CD4-positive, alpha-beta T cell treated with Interleukin-6 at 100 ng/mL for 8 hours (primary cell): ENCODE measurements around the gene DOCK7.
"Not testable (repeated sequence)": the region's sequence is repeated elsewhere in the genome, so short reads cannot be mapped to it uniquely, and the experiment has no call there.

Source experiments
- DNase-seq: peaks from one replicate; pipeline ENCODE4 v3.0.0-alpha.2; 2020; ENCODE audit warnings: mixed read lengths, low spot score

The DOCK7 gene

GRCh38 chr1:62612770-62613169 lies 75.4 kb downstream of the DOCK7 start:
- no peak for DNase-seq

DNA sequence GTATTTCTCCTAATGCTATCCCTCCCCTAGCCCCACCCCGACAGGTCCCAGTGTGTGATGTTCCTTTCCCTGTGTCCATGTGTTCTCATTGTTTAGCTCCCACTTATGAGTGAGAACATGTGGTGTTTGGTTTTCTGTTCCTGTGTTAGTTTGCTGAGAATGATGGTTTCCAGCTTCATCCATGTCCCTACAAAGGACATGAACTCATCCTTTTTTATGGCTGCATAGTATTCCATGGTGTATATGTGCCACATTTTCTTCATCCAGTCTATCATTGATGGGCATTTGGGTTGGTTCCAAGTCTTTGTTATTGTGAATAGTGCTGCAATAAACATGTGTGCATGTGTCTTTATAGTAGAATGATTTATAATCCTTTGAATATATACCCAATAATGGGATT lies 77.6 kb downstream of the DOCK7 start:
- DNase-seq = not testable (repeated sequence)

GRCh38 chr1:62608905-62609304 lies 79.3 kb downstream of the DOCK7 start:
- DNase-seq = no peak

GRCh38 chr1:62601457-62601856 lies 86.7 kb downstream of the DOCK7 start:
- no peak for DNase-seq

GRCh38 chr1:62599044-62599443 lies 89.1 kb downstream of the DOCK7 start:
- DNase-seq = no peak

GRCh38 chr1:62597281-62597680 lies 90.9 kb downstream of the DOCK7 start, which contains the start of gene ANGPTL3:
Gene ANGPTL3 (plus strand): TSS chr1:62597520. CDS start chr1:62597567, 47 bp downstream.
- no peak for DNase-seq

DNA sequence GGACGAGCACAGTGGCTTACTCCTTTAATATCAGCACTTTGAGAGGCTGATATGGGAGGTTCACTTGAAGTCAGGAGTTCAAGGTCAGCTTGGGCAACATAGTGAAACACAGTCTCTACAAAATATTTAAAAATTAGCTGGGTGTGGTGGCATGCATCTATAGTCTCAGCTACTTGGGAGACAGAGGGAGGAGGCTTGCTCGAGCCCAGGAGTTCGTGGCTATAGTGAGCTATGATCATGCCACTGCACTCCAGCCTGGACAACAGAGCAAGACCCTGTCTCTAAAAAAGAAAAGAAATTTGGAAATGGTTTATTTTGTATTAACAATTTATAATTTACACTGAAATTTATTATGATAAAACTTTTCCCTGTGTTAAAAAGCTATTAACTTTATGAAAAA lies 92.5 kb downstream of the DOCK7 start:
- no peak for DNase-seq

GRCh38 chr1:62593825-62594394 lies 94.3 kb downstream of the DOCK7 start:
- no peak for DNase-seq

DNA sequence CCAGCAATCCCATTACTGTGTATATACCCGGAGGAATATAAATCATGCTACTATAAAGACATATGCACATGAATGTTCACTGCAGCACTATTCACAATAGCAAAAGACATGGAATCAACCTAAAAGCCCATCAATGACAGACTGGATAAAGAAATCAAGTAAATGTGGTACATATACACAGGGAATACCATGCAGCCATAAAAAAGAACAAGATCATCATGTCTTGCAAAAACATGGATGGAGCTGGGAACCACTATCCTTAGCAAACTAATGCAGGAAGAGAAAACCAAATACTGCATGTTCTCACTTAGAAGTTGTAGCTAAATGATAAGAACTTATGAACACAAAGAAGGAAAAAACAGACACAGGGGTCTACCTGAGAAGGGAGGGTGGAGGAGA lies 97.2 kb downstream of the DOCK7 start:
- no peak for DNase-seq

DNA sequence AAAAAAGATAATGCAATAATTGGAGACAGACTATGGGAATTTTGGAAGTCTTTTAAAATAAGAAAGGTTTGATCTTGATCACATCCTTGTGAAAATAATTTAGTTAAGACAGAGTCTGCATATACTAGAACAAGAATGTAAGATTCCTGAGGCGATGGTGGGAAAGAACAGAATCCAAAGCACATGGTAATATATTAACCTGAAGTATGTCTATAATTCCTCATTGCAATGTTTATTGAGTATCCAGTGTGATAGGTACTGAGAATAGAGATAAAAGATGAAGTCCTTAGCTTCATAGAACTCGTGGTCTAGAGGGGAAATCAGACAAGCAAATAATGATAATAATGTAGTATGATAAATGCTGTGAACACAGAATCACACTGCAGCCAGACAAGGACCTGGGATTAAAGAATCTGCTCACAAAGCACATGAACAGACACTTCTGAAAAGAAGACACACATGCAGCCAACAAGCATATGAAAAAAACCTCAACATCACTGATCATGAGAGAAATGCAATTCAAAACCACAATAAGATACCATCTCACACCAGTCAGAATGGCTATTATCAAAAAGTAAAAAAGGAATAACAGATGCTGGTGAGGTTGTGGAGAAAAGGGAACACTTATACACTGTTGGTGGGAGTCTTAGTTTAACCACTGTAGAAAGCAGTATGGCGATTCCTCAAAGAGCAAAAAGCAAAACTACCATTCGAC lies 97.8 kb downstream of the DOCK7 start:
- DNase-seq = no peak

DNA sequence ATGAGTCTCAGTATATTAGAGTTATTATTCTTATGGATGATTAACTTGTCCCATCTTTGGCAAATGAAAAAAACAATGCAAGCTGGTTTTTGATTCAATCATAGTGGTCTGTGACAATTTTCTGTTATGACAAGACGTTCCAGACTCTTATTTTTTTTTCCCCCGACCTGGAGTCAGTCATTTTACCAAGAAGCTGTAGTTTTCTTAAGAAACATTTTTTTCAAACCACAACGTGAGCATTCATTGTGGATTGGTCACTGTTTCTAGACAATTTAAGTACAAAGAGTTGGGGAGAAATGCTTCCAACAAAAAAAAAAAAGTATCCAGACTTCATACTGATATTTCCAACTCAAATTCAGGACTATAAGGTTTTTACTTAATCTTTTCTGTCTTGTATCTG lies 98.9 kb downstream of the DOCK7 start:
- DNase-seq = no peak

DNA sequence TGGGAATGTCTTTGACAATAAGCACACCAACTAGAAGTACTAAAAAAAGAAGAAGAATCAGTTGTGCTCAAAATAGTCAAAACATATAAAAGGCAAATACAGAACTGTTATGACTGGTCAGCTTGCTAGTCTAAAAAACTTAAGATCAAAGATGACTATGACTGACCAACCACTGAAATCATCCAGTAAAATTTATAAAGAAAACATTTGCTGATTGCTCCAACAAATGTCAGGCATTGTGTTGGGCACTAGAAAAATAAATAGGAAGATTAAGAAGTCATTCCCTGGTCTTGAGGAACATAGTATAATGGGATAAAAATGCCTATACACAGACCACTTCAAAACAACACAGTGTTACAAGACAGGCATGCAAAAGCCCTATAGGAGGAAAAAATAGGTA lies 100.2 kb downstream of the DOCK7 start:
- no peak for DNase-seq

DNA sequence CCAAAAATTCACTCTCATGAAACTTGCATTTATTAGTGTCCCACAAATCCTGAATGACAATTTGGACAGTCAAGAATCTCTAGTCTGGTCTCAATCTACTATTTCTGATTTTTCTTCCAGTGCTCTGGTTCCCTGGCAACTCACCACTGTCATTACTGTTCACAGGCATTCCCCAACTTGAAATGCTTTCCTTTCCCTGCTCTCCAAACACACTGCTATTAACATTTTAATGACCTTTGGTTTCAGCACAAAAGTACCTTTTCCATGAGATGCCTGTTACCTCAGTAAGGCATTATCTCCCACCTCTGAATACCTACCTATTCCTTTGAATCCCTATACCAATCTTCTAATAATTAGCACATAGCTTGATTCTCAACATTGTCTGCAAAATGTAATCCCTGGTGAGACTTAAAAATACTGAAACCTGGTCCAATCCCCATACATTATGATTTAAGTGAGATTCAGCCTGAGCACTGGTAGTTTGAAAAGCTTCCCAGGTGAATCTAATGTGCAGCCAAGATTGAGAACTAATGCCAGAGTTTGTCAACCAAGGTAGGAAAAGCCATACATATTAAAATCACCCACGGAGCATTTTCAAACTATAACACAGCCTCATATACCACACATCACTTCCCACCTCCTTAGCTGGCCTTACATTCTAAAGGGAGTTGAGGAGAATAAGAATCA lies 102.6 kb downstream of the DOCK7 start:
- DNase-seq = no peak

DNA sequence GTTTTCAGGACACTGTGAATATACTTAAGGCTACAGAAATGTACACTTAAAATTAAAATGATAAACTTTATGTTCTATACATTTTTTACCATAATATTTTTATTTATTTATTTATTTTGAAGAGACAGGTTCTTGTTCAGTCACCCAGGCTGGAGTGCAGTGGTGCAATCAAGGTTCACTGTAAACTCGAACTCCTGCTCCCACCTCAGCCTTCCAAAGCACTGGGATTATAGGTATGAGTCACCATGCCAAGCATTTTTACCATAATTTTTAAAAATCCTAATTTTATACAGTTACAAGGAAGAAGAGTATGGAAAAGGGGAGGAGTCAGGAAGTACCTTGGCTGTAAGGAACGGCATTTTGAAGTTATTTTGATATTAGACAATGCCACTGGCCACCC lies 114.5 kb downstream of the DOCK7 start:
- DNase-seq = no peak

DNA sequence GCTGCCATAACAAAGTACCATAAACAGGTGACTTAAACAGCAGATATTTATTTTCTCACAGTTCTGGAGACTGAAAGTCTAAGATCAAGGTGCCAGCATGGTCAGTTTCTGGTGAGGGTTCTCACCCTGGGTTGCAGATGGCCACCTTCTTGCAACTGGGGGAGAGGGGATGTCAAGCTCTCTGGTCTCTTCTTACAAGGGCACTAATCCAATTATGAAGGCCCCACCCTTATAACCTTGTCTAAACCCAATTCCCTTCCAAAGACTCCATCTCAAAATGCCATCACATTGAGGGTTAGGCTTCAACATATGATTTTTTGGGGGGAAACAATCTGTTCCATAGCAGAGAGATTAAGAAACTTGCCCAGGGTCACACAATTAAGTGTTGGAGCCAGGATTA lies 115.7 kb downstream of the DOCK7 start:
- no peak for DNase-seq

DNA sequence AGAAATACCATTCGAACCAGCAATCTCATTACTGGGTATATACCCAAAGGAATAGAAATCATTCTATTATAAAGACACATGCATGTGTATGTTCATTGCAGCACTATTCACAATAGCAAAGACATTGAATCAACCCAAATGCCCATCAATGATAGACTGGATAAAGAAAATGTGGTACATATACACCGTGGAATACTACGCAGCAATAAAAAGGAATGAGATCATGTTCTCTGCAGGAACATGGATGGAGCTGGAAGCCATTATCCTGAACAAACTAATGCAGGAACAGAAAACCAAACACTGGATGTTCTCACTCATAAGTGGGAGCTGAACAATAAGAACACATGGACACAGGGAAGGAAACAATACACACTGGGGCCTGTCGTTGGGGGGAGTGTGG lies 116.7 kb downstream of the DOCK7 start:
- DNase-seq = not testable (repeated sequence)

DNA sequence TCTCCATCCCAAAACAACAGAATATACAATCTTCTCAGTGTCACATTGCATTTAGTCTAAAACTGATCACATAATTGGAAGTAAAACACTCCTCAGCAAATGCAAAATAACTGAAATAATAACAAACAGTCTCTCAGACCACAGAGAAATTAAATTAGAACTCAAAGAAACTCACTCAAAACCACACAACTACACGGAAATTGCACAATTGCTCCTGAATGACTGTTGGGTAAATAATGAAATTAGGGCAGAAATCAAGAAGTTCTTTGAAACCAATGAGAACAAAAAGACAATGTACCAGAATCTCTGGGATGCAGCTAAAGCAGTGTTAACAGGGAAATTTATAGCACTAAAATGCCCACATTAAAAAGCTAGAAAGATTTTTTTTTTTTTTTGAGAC lies 120.3 kb downstream of the DOCK7 start:
- not testable (repeated sequence) for DNase-seq

DNA sequence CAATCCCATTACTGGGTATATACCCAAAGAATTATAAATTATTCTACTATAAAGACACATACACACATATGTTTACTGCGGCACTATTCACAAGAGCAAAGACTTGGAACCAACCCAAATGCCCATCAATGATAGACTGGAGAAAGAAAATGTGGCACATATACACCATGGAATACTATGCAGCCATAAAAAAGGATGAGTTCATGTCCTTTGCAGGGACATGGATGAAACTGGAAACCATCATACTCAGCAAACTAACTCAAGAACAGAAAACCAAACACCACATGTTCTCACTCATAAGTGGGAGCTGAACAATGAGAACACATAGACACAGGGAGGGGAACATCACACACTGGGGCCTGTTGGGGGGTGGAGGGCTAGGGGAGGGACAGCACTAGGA lies 121.0 kb downstream of the DOCK7 start:
- DNase-seq = not testable (repeated sequence)

DNA sequence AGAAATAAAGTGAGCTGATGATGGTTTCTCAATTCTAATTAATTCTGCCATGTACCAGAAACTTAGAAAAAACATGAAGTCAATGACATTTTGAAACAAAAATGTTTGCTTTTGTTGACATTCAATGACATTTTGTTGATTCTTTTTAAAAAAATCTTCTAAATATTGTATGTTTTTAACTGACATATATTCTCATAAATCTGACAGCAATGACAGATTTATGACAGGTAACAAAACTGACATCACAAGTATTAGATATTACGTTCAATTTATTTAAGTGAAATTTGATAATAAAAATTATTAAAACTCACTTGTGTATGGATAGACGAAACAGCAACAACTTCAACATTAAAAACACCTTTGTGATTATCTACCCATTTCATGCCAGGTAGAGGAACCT lies 126.9 kb downstream of the DOCK7 start:
- DNase-seq = no peak

GRCh38 chr1:62544570-62544969 lies 143.6 kb downstream of the DOCK7 start:
- DNase-seq = no peak

DNA sequence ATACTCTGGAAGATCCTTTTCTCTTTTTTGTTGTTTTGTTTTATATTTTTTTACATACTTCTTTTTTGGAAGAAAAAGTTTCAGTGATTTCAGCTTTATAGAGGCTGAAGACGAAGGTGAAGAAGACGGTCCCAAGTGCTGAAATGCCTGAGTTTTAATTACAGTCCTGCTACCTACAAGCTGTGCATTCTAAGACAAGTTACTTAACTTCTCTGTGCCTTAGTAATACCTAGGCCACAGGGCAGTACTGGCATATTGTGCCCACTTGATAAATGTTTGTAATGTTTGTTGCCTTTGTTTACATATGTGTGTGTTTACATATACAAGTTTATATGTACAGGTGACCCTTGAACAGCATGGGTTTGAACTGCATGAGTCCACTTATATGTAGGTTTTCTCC lies 147.1 kb downstream of the DOCK7 start:
- no peak for DNase-seq

GRCh38 chr1:62539028-62539447 lies 149.1 kb downstream of the DOCK7 start:
- no peak for DNase-seq

DNA sequence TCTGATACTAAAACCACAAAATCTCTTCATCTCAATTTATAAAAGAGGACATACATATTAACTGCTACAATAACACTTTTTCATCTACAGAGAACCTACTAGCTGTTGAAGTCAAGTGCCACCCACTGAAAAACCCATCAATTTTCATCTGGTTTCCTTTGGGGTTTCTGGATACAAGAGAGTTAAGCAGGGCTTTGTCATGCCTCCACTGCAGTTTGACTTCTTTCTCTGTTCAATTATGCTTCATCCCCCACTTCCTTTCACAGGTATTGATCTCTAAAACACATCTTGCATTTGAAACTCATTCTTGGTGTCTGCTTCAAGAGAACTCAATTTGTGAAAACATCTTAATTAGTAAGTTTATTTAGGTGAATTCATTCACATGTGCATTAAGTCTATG lies 151.3 kb downstream of the DOCK7 start:
- DNase-seq = no peak
